ENCODE data around the gene CST7.

The CST7 gene

DNA sequence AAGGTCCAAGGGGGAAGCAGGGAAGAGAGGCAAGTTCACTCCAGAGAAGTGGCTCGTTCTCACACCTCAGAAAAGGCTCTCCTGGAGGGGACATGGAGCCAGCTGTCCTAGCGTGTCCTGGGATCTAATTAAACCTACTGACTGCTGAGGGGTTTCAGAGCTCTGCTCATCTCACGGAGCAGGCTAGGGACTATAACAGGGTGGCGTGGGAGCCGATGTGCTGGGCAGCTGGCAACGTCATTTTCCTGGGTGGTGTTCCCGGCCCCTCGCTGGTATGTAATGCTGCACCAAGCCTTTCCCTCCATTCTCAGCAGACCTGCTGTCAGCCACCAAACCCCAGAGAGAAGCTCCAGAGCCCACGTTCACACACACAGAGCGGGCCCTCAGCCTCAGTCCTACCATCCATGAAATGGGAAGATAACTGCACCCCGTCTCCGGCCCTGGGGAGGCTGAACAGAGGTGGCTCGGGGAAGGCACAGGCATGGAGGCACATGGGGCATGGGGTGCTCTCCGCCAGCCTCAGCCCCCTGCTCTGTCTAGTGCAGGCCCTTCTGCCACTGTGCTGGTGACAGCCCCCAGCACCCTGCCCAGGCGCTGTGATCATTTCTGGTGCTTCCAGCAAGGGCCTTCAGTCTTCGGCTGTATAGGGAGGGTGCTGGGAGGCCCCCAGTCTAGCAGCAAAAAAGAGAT, 1.9 kb downstream of the CST7 start:
- DNase-seq: no peak

DNA sequence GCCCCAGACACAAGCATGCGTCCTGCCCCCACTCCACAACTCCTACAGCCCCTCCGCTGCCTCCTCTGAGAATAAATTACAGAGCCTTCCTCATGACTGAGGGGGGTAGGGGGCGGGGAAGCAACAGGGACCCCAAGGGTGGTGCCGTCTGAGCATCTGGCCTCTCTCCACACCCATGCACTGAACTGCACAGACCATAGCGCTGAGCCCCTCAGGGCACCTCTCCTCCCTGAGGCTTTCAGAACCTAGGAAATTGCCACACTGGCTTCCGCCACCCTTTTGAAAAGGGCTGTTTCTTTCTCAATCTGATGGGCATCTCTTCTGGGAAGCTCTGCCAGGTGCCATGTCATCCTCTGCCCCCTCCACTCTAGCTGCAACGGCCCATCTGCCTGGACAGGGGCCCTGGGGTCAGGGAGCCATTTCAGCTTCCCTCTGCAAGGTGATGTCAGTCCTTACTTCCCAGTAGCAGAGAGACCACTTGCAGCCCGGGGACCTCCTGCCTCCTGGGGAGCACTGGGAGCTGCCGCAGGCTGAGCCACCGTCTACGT, 2.5 kb downstream of the CST7 start:
- DNase-seq: no peak

DNA sequence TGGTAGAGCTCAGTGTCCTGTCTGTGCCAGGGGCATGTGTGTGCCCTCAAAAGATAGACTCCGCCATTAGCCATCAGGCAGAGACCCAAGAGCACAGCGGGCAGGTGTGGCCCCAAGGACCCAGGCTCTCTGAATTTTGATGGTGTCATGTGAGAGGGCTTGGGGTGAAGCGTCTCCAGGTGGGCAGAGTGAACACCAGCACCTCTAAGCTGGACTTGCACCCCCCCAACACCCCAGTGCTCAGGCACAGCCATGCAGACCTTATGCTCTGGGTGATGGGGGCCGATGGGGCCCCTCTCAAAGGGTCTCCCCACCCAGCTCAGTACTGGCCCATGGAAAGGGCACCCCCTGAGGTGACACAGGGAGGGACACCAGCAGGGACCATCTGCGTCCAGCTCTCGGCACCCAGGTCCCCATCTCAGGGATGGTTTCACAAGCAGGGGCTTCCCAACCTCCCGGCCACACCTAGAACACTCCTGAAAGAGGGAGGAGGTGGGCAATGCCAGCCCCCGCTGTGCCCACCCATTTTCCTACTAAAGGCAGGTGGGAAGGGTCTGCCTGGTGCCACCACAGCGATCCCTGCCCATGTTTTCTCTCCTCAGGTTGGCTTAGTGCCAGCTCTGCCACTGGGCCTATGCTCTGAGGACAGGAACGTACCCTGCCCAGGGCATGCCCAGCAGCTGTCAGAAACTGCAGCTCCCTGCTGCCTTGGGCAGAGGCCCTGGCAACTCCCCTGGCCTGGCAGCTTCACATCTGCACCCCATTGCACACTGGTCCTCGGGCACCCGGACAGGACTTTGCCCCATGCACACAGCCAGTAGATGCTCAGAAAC, 3.5 kb downstream of the CST7 start:
- DNase-seq: no peak

DNA sequence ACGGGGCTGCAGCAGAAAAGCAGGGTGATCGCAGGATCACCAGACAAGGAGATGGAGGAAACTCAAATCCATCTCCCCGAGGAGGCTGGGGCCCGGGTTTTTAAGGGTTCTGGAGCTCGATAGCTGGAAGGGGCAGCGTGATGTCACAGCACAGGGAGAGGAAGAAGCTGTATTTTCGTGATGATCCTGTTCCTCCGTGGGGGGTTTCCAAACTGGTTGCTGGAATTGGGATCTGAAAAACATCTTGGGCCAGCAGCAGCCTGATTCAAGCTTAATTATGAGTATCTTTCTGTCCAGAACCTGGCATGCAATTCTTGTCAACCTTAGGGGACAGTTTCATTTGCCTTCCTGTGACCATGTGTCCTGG, 4.1 kb downstream of the CST7 start:
- DNase-seq: no peak

DNA sequence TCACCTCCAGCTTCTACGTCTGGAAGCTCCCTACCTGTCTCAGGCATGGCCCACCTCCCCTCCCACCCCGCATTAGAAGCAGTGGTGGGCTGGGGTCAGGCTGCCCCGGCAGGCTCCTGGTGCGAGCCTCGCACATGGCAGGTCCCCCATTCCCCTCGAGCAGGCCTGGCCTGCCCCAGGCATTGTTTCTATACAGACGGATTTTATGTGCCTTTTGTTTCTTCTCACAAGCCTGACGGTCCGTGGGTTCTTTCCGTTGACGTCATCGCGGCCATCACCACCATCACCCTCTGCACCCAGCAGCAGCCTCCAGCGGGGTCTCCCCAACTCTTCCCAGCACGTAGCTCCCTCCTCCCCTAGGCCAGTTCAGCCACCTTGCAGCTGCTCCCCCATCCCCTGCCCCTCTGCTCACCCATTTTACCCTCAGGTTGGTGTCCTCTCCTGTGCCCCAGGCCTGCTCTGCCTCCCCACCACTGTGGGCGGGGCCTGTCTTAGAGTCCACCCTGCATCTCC, 4.6 kb downstream of the CST7 start:
- DNase-seq: no peak

DNA sequence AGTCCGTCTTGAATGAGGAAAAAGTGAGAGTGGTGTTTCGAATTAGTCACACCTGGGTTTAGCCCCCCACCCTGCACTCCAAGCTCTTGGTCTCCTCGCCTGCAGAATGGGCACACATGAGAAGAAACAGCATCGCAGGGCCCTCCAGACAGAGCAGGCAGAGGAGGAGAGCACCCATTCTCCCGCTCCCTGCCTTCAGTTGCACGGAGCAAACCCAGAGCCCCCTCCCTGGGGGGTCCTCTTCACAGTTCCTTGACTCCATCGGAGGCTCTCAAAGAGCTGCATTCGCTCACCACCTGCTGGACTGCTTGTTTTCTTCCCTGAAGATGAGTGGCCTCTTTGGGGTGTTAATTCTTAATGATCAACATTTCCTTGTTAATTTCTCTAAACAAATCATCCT, 5.1 kb downstream of the CST7 start:
- DNase-seq: no peak

DNA sequence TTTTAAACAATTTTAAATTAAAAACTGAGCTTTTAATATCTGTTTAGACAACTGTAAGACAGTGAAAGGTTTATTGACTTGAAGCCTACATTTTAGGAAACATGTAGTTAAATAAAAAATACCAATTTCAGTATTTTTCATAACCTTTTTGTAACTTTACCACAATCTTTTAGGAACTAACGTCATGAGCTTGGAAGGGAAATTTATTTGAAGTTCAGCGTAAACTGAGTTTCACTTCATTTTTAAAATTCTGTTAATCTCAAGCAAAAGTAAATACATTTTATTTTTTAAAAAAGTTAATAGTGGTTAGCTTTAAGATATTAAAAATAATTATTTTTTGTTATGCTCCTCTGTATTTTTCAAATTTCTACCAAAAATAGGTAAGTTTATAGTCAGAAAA, 5.5 kb downstream of the CST7 start:
- no peak for DNase-seq

DNA sequence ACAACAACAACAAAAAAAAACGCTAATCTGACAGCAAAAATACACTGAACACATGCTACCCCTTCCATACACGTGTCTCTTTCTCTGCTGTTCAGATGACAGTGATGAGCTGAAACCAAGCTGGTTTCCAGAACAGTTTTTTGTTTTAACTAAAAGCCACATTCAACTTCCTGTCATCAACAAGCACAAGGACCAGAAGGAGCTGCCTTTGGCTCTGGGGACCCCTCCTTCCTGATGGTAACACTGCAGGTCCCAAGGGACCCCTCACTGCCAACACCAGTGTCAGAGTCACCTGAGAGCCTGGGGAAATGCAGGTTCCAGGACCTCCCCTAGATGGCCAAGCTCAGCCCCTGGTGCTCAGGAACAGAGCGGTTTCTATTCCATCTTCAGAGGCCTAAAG, 6.0 kb downstream of the CST7 start:
- no peak for DNase-seq

DNA sequence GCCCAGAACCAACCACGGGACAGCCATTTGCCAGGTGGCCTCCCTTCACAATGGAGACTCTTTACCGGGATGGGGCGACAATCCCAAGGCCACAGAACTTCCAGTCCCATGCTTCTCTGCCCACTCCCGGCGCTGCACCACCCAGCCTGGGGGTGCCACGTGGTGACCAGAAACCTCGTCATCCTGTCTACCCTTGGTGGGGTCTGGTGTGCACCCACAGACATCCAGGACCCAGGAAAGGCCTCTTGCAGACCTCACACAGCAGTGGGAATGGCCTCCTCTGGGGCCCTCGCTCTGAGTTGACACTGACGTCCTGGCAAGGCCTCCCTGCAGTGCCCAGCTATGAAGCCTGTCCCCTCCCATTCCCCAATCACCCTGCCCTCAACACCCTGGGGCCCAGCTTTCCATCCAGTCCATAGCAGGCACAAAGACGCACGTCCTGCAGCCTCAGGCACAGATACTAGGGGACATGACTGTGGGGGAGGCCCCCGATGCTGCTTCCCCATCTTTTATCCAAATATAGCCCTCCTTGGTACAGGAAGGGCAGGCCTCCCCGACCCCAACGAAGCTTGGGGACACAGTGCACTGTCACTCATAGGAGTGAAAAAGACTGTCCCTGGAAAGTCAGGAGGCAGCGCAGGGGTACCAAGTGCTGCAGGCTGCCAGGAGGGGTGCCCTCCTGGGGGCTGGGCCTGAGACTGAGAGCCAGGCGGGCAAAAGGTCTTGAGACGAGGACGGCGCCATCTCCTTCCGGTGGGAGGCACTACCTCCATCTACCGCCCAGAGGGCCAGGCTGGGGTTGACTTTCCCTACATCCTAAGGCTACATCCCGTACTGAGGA, 7.2 kb downstream of the CST7 start:
- DNase-seq: no peak

DNA sequence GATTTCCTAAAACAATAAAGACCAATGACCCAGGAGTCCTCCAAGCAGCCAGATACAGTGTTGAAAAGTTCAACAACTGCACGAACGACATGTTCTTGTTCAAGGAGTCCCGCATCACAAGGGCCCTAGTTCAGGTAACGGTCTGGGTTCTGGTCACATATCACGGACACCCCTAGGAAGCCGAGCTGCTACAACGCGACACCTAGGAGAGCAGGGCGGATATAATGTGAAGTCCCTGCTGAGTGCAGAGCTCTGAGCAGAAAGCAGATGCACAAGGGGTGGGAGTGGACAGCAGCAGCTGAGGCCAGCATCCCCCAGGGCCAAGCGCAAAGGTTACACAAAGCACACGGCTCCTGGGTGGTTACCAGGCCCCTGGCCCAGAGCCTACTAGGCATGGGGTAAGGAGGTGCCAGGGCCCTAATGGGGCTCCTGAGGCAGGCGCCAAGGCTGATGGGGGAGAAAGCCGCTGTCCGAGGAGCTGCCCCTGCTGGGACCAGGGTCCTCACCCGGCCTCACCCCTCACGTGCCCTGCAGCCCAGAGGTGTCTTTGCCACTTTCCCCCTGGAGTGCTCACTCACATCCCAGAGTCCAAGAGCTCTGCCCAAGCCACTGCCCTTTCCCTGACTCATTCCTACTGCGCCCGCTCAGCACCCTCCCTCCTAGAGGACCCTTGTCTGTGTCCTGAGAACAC, 8.4 kb downstream of the CST7 start:
- DNase-seq: no peak

DNA sequence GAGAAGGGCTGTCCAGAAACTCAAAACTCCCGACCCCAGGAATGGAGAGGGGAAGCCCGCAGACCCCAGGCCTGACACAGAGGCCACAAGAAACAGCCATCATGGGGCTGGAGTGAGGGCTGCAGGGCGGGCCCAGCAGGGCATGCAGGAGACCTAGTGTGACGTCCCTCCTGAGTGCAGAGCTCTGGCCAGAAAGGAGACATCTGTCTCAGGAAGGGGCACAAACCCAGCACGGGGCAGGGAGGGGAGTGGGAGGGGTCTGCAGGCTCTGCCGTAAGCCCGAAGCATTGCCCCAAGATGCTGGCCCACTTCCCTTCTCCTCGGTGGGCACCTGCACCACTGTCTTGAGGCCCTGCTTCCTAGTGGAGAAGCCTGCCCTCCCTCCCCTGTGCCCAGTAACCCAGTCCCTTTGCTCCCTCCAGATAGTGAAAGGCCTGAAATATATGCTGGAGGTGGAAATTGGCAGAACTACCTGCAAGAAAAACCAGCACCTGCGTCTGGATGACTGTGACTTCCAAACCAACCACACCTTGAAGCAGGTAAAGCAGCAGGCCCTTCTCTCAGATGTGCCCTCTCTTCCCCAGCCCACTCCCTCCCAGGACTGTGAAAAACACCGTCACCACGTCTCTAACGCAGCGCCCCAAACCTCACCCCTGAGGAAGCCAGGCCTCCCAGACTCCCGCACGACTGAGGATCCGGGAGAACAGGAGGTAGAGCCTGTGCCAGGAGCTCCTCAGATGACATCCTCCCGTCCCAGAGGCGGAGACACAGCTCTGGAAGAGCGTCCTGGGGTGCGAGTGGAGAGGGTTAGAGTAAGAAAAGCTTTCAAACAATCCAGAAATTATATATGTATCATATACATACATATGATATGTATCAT, 9.7 kb downstream of the CST7 start:
- no peak for DNase-seq

DNA sequence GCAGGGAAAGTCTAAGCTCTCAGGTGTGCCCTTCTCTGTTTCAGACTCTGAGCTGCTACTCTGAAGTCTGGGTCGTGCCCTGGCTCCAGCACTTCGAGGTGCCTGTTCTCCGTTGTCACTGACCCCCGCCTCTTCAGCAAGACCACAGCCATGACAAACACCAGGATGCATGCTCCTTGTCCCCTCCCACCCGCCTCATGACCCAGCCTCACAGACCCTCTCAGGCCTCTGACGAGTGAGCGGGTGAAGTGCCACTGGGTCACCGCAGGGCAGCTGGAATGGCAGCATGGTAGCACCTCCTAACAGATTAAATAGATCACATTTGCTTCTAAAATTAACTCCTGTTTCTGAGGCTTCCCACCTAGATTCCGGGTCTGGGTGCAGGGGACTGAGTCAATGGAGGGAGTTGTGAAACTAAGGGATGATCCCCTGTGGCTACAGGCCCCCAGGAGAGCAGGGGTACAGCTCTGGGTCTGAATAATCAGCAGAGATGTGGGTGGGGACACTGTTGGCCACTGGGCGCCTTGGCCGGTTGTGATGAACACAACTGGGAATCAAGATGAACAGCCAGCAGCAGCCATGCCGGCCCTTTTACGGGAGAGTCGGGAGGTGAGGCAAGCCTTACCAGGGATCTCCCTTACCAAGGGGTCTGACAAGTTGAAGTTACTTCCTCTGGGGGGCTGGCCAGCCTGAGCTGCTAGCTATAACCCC, 10.7 kb downstream of the CST7 start:
- no peak for DNase-seq

DNA sequence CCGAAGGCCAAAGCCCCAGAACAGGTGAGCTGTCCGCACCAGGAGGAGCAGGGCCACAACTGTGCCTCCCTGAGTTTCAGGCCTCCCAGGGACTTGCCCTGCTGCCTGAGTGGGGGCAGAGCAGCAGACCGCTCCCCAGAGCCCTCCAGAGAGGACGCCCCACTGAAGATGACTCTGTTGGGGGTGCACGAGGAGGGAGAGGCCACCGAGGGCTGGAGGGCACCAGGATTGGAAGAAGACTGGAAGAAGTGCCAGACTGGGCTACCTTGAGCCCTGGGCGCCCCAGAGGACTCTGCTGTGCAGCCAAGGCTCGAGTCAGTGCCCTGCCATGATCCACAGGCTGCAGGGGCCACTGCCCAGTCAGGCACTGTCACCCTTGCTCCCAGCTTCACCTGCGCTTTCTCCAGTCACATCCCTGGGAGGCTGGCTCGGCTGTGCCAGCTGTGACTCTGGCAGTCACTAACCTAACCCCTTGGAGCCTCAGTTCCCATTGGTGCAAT, 11.3 kb downstream of the CST7 start:
- DNase-seq: no peak

DNA sequence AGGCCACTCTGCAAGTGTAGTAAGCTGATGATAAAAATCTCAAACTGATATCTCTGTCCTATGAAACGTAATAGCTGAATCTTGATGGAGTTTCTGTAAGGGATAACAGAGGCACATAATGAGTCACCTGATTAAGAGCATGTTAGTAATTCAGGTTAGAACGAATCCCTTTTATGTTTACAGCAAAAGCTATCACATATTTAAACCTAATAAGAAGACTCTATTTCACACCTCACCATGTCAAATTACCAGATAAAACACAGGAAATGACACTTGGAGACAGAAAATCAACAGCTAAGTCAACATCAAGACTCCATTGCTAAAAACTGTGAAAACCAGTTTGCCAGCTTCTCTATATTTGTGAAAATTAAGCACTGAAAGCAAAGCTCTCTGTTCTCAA, 11.8 kb downstream of the CST7 start:
- DNase-seq: no peak

DNA sequence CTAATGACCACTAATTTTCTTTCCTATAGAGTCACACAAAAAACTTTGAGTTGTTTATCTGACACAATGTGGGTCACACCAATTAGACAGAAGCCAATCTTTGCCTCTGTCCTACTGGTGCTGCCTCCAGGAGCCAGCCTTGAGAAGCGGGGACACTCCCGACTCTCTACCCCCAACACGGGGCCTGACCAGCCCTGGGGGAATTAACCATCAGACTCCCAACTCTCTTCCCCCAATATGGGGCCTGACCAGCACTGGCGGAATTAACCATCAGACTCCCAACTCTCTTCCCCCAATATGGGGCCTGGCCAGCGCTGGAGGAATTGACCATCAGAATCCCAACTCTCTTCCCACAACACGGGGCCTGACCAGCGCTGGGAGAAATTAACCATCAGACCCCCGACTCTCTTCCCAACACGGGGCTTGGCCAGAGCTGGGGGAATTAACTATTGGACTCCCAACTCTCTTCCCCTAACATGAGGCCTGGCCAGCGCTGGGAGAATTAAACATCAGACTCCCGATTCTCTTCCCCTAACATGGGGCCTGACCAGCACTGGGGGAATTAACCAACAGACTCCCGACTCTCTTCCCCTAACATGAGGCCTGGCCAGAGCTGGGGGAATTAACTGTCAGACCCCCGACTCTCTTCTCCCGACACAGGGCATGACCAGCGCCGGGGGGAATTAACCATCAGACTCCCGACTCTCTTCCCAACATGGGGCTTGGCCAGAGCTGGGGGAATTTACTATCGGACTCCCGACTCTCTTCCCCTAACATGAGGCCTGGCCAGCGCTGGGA, 12.5 kb downstream of the CST7 start:
- no peak for DNase-seq

DNA sequence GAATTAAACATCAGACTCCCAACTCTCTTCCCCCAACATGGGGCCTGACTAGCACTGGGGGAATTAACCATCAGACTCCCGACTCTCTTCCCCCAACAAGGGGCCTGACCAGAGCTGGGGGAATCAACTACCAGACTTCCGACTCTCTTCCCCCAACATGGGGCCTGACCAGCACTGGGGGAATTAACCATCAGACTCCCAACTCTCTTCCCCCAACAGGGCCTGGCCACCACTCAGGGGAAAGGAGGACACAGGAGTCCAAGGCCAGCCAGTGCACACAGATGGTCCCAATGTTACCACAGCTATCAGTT, 13.1 kb downstream of the CST7 start:
- no peak for DNase-seq

DNA sequence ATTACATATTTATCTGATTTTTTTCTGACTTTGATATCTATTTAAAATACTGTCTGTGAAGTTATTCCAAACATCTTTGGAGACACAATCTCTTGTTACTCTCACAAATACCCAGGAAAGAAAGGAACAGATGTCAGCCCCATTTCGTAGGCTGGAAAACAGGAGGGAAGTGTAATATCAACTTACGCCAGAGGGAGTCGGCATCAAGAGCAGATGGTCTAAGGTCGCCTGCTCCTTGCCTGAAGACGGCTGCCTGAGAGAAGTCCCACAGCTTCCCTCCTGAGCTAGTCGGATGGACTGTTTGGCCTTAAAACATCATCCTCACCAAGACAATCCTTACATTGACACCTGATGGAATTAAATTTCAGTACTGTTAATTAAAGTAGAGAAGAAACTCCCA, 13.4 kb downstream of the CST7 start:
- no peak for DNase-seq

DNA sequence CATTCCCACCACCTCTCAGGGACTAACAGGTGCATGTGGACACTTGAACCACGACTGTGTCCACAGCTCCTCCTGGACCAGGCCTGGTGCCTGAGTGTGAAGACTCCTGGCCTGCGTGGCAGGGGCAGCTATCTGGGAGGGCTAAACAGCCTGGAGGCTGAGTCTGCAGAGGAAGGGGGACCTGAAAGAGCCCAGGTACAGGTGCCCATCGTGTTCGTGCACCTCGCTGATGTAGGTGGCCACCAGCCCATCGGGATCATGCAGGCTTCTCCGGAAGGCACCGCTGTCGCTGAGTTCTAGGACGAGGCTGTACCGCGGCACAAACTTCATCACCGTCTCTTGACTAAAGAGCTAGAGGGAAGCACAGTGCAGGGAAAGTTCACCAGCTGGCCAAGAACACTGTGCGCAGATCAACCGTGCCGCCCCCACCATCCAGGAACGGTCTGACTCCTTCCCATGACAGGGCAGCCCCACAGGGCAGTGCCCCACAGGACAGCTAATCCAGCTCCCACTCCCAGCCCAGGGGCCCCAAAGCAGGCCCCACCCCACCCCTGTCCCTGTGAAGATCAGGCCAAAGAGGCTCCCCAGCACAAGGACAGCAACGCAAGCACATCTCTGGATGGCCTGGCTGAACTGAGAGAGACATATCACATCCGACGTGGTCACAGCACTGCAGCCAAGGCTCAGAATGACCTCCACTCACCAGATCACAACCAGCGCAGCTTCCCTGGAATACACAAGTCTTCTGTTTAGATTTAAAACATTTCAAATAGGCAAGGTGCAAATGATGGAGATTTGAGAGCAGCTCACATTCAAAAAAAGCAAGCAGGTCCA, 14.8 kb downstream of the CST7 start:
- no peak for DNase-seq

DNA sequence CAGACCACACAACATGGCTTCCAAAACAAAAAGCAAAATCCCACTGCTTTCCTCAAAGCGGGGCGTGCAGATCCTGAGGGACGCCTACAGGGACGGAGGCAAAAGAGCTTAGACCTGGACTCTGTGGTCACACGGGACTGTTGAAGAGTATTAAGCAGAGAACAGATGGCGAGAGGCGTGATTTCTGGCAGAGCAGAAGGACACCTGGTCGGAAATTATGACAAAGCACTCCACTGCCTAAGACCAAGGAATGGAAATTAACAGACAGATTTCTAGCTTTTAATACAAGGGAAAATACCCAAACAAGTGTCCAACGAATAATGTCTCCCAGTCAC, 15.4 kb downstream of the CST7 start:
- no peak for DNase-seq
